Caco-2 (cell line): ENCODE results near the gene TNF. TPM values are rescaled to one million over a fixed set of nuclear protein-coding genes. Genes with fewer than 3 reads are reported as not detected.
A peak's percentile ranks its signal among the peaks of the same experiment; 100 is the strongest.

ENCODE experiments used
- BruUV-seq: library from RNA; stranded (reverse); fragments of 400-500 nt; replicated peaks from 2 replicates; lab custom pipeline; 2021; lab: Mats Ljungman, UMichigan
- CTCF ChIA-PET: fragments of 300-600 bp; sonication (Branson Sonifier 250); formaldehyde crosslinking; loops from one replicate; lab custom pipeline; 2022; ENCODE audit warnings: antibody characterized with exemption; lab: Charles Lee
- POLR2A ChIA-PET: fragments of 300-600 bp; sonication (Branson Sonifier 250); formaldehyde crosslinking; loops from one replicate; lab custom pipeline; 2022; ENCODE audit warnings: antibody characterized with exemption; lab: Charles Lee
- DNase-seq, 2 experiments: peaks; one replicate each; pipeline versions ENCODE4 v3.0.0 to v3.0.0-alpha.2; 2020 to 2022
- H3K27me3 ChIP-seq: replicated peaks from 2 replicates; pipeline ENCODE4 v1.6.0; 2011; ENCODE audit warnings: low read length; ENCODE audit not compliant: control insufficient read depth, insufficient read depth
- H3K36me3 ChIP-seq: 2 replicates; pipeline ENCODE4 v1.5.1; 2011; ENCODE audit warnings: low read length; ENCODE audit not compliant: control insufficient read depth, insufficient read depth
- H3K4me1 ChIP-seq: fragments of 250-450 bp; sonication (Bioruptor Pico); 2 replicates; pipeline ENCODE4 v1.5.1; 2020; ENCODE audit warnings: mild to moderate bottlenecking
- H3K4me3 ChIP-seq: 2 replicates; pipeline ENCODE4 v1.5.1; 2011; ENCODE audit warnings: low read depth, mild to moderate bottlenecking, control low read depth, low read length
- H3K9me3 ChIP-seq: fragments of 250-450 bp; sonication (Bioruptor Pico); 2 replicates; pipeline ENCODE4 v1.5.1; 2020; ENCODE audit warnings: mild to moderate bottlenecking, moderate library complexity
- H3K27ac Mint-ChIP-seq: one replicate; pipeline ENCODE4 v1.8.0; 2022; ENCODE audit warnings: mixed read lengths; ENCODE audit not compliant: unreplicated experiment
- H3K27me3 Mint-ChIP-seq: one replicate; pipeline ENCODE4 v1.8.0; 2022; ENCODE audit warnings: mixed read lengths; ENCODE audit not compliant: insufficient read depth, unreplicated experiment
- H3K36me3 Mint-ChIP-seq: one replicate; pipeline ENCODE4 v1.8.0; 2022; ENCODE audit warnings: mild to moderate bottlenecking, mixed read lengths; ENCODE audit not compliant: insufficient read depth, unreplicated experiment
- H3K4me1 Mint-ChIP-seq: one replicate; pipeline ENCODE4 v1.8.0; 2022; ENCODE audit warnings: low read depth, mixed read lengths; ENCODE audit not compliant: unreplicated experiment
- H3K4me3 Mint-ChIP-seq: one replicate; pipeline ENCODE4 v1.8.0; 2022; ENCODE audit warnings: mild to moderate bottlenecking, moderate library complexity, mixed read lengths; ENCODE audit not compliant: unreplicated experiment
- H3K9me3 Mint-ChIP-seq: one replicate; pipeline ENCODE4 v1.8.0; 2022; ENCODE audit warnings: mixed read lengths; ENCODE audit not compliant: unreplicated experiment
- CTCF ChIP-seq, 2 experiments: fragments of 200-600 bp in 1 of 2; IDR thresholded peaks; 1 replicate in 1 of 2; 2 replicates in 1 of 2; pipeline versions ENCODE4 v1.5.1 to v1.8.0; 2011 to 2022; ENCODE audit warnings: antibody characterized with exemption in 1 of 2, control low read depth in 1 of 2, inconsistent platforms in 1 of 2, low read depth in 1 of 2, low read length in 1 of 2, mild to moderate bottlenecking in 1 of 2, moderate library complexity in 1 of 2; ENCODE audit not compliant: insufficient read depth in 1 of 2, severe bottlenecking in 1 of 2, unreplicated experiment in 1 of 2
- intact Hi-C: fragments of 100-400 bp; cut with micrococcal nuclease; formaldehyde crosslinking; loops from one replicate; pipeline ENCODE4 v1.10.0; 2022; ENCODE audit not compliant: unreplicated experiment
- total RNA-seq: library from RNA; stranded (reverse); gene quantifications from 2 replicates; pipeline ENCODE4 v1.2.3, GENCODE V29; 2022

The TNF gene
- total RNA-seq, 1 experiment from 2014 or later: not detected

GRCh38 chr6:31609519-31610406 is 34.4 kb downstream of the TNF start:
- H3K27ac Mint-ChIP-seq: no peak overlapping the region
- Histone ChIP-seq H3K9me3 (no peaks in the 10 kb centered on the region), H3K4me3 (no peak overlapping the region), H3K27me3 (no peaks in the 10 kb centered on the region), H3K36me3 (no peaks in the 10 kb centered on the region), H3K4me1 (peaks cover 15% of the 10 kb centered on the region)
- ChIA-PET POLR2A (no interaction called here), CTCF (interaction anchor here (0.5 kb wide), 1 partner anchor 1959 kb away, joined by 4 read pairs; no protein-coding TSS in a partner anchor)
- H3K27me3 Mint-ChIP-seq: no peaks in the 10 kb centered on the region
- intact Hi-C loops: no loop called here
- no peaks in the 10 kb centered on the region for H3K9me3 Mint-ChIP-seq
- H3K4me3 Mint-ChIP-seq: no peak overlapping the region
- TF ChIP-seq CTCF (IDR thresholded peaks at IDR 0.05; ENCODE audit: insufficient read depth in 1 of 2, low read depth in 1 of 2, low read length in 1 of 2, severe bottlenecking in 1 of 2, unreplicated experiment in 1 of 2): no peak
- H3K36me3 Mint-ChIP-seq: peaks cover 4% of the 10 kb centered on the region
- peaks cover 9% of the 10 kb centered on the region for H3K4me1 Mint-ChIP-seq
- no peak for DNase-seq
- no TSS peak for BruUV-seq

GRCh38 chr6:31610968-31611367 is 35.6 kb downstream of the TNF start:
- CTCF ChIA-PET: interaction anchor here (0.8 kb wide), 1 partner anchor 64 kb away, joined by 3 read pairs; the partner anchor contains the start of gene ATP6V1G2
- DNase-seq: no peak
- Mint-ChIP-seq H3K27me3 (no peaks in the 10 kb centered on the region), H3K27ac (no peak overlapping the region), H3K4me3 (no peak overlapping the region), H3K4me1 (peaks cover 19% of the 10 kb centered on the region), H3K9me3 (no peaks in the 10 kb centered on the region), H3K36me3 (peaks cover 6% of the 10 kb centered on the region)
- intact Hi-C loops: no loop called here
- BruUV-seq: no TSS peak
- POLR2A ChIA-PET: no interaction called here
- no peaks in the 10 kb centered on the region for H3K9me3 ChIP-seq
- no peaks in the 10 kb centered on the region for H3K27me3 ChIP-seq
- H3K4me1 ChIP-seq: peaks cover 27% of the 10 kb centered on the region
- TF ChIP-seq CTCF (IDR thresholded peaks at IDR 0.05; ENCODE audit: insufficient read depth in 1 of 2, low read depth in 1 of 2, low read length in 1 of 2, severe bottlenecking in 1 of 2, unreplicated experiment in 1 of 2): no peak
- no peaks in the 10 kb centered on the region for H3K36me3 ChIP-seq
- no peak overlapping the region for H3K4me3 ChIP-seq

- Histone ChIP-seq H3K27me3 (no peaks in the 10 kb centered on the region), H3K4me3 (0 out of 2 replicates have a peak overlapping the region, but pooled peaks have one; percentile 6), H3K4me1 (peaks cover 29% of the 10 kb centered on the region), H3K9me3 (no peaks in the 10 kb centered on the region), H3K36me3 (no peaks in the 10 kb centered on the region)
- ChIA-PET POLR2A (interaction anchor here (0.5 kb wide), 1 partner anchor 10 kb away, joined by 3 read pairs; no protein-coding TSS in a partner anchor), CTCF (no interaction called here)
- DNase-seq: no peak
- peak overlapping the region; percentile 68 for H3K4me3 Mint-ChIP-seq
- no peaks in the 10 kb centered on the region for H3K9me3 Mint-ChIP-seq
- intact Hi-C loops: no loop called here
- peaks cover 6% of the 10 kb centered on the region for H3K36me3 Mint-ChIP-seq
- peak overlapping the region; percentile 91 for H3K27ac Mint-ChIP-seq
- no peaks in the 10 kb centered on the region for H3K27me3 Mint-ChIP-seq
- peaks cover 19% of the 10 kb centered on the region for H3K4me1 Mint-ChIP-seq
- no TSS peak for BruUV-seq
- TF ChIP-seq CTCF (IDR thresholded peaks at IDR 0.05; ENCODE audit: insufficient read depth in 1 of 2, low read depth in 1 of 2, low read length in 1 of 2, severe bottlenecking in 1 of 2, unreplicated experiment in 1 of 2): no peak
Measured at GRCh38 chr6:31614075-31614619, 38.8 kb downstream of the TNF start.
